Gastrocnemius medialis (tissue), 4 donors: ENCODE measurements around the gene AKIP1. TPM values are rescaled to one million over a fixed set of nuclear protein-coding genes. Genes with fewer than 3 reads are reported as not detected.
A peak's percentile ranks its signal among the peaks of the same experiment; 100 is the strongest.

ENCODE experiments used
- ATAC-seq, 2 donors: fragments of 150-250 bp; one replicate each; pipeline ENCODE4 v1.9.1; 2016
- DNase-seq, 2 donors: peaks; one replicate each; pipeline ENCODE4 v3.0.0-alpha.2; 2019
- H3K27ac ChIP-seq, 4 donors: fragments of 200-600 bp; sonication (generic); 1 replicate in 1 of 4; 2 replicates in 3 of 4; pipeline ENCODE4 v1.5.1; 2016 to 2018; ENCODE audit warnings: mild to moderate bottlenecking in 2 of 4, moderate library complexity in 1 of 4
- H3K27me3 ChIP-seq, 3 donors: fragments of 200-600 bp; sonication (generic) in 2 of 3; 1 replicate in 1 of 3; 2 replicates in 2 of 3; pipeline versions ENCODE4 v1.5.1 to v1.6.0; 2016 to 2019; ENCODE audit warnings: mild to moderate bottlenecking in 1 of 3, moderate library complexity in 1 of 3
- H3K36me3 ChIP-seq, 2 donors: fragments of 200-600 bp; sonication (generic) in 1 of 2; one replicate each; pipeline ENCODE4 v1.5.1; 2017 to 2018
- H3K4me1 ChIP-seq, 2 donors: fragments of 200-600 bp; sonication (generic) in 1 of 2; one replicate each; pipeline ENCODE4 v1.5.1; 2016 to 2017; ENCODE audit warnings: mild to moderate bottlenecking in 2 of 2
- H3K4me3 ChIP-seq, 4 donors: fragments of 200-600 bp; sonication (generic) in 3 of 4; 1 replicate in 1 of 4; 2 replicates in 3 of 4; pipeline ENCODE4 v1.5.1; 2016 to 2019; ENCODE audit warnings: mild to moderate bottlenecking in 2 of 4
- H3K9me3 ChIP-seq, 3 donors: fragments of 200-600 bp; sonication (generic) in 2 of 3; 1 replicate in 1 of 3; 2 replicates in 2 of 3; pipeline ENCODE4 v1.5.1; 2016 to 2019
- POLR2A ChIP-seq, 2 donors: fragments of 450-650 bp; IDR thresholded peaks; one replicate each; pipeline ENCODE4 v1.6.1; 2017; ENCODE audit warnings: antibody characterized with exemption in 2 of 2, mild to moderate bottlenecking in 2 of 2, moderate library complexity in 2 of 2
- in situ Hi-C, 4 donors: fragments of 200-750 bp; cut with MboI; loops; one replicate each; pipeline versions ENCODE4 v1.15.0 to v1.8.0; 2017; ENCODE audit warnings: low sequenced_read_pairs in 4 of 4
- intact Hi-C: fragments of 100-400 bp; cut with DNase I; formaldehyde crosslinking; loops from one replicate; pipeline ENCODE4 v1.15.1; 2023; ENCODE audit warnings: low total_unique reads
- total RNA-seq, 4 donors: library from RNA; depleted of rRNA; stranded (reverse); fragments of >200 nt; gene quantifications; one replicate each; pipeline versions ENCODE4 v1.1.0 to v1.2.3, GENCODE V29; 2016
- TF ChIP-seq, protein P1 (sequence below), 5 experiments: fragments of 450-650 bp in 3 of 5; fragments of 200-600 bp in 2 of 5; sonication (generic) in 2 of 5; IDR thresholded peaks in 4 of 5; conservative IDR thresholded peaks in 1 of 5; 1 replicate in 4 of 5; 2 replicates in 1 of 5; pipeline ENCODE4 v1.5.1; 2016 to 2019; ENCODE audit warnings: antibody characterized with exemption in 5 of 5, mild to moderate bottlenecking in 3 of 5, moderate library complexity in 3 of 5

The AKIP1 gene
- total RNA-seq, 4 donors from 2014 or later = 13.8 to 33.5 (median 25.0) TPM

DNA sequence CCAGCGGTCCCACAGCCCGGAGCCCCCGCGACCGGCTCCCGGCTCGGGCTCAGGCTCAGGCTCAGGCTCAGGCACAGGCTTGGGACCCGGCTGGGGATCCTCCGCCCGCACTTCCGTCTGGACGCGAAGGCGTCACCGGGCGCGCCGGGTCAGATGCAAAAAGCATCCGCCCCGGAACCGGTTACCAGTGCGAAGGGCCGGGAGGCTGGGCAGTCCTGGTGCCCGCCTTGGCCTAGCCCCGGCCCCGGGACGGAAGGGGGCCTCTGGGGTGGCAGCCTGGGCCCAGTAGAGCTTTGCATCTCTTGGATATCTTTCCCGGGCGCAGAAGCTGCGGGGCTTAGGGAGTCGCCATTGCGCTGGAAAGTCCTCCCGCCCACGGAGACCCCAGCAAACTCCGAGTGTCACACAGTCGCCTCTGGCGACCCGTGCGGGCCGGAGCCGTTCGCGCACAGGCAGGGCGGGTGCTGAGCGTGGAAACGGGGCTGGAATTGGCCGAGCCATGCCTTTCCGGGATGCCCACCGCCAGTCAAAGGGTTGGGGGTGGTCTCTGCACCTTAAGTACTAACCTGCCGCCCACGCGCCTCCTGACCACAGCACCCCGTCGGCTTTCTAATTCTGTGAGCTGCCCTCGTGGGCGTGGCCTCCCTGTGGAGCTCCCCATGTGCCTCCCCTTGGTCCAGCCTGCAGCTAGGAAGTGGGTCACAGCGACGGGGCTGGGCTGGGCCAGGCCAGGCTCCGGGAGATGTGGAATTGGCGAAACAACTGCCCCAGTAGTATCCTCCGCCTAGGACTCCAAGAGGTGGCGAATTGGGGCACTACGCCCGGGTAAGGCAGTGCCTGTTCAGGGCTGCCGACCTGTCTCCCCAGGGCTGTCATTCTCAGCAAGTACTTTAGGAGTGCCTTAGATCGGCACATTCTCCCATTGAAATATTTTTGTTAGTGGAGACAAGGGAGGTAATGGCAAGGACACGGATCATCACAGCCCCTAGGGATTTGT lies 53.6 kb downstream of the AKIP1 start, which contains the start of gene TMEM9B:
Gene TMEM9B (minus strand): TSS at position 119 of the 997 bp plus-strand sequence. CDS start 129 bp downstream, outside the sequence.
- DNase-seq (peak; percentile 86 to 87), ATAC-seq (peak; percentile 94 to 96)
- TF ChIP-seq, protein P1, sequence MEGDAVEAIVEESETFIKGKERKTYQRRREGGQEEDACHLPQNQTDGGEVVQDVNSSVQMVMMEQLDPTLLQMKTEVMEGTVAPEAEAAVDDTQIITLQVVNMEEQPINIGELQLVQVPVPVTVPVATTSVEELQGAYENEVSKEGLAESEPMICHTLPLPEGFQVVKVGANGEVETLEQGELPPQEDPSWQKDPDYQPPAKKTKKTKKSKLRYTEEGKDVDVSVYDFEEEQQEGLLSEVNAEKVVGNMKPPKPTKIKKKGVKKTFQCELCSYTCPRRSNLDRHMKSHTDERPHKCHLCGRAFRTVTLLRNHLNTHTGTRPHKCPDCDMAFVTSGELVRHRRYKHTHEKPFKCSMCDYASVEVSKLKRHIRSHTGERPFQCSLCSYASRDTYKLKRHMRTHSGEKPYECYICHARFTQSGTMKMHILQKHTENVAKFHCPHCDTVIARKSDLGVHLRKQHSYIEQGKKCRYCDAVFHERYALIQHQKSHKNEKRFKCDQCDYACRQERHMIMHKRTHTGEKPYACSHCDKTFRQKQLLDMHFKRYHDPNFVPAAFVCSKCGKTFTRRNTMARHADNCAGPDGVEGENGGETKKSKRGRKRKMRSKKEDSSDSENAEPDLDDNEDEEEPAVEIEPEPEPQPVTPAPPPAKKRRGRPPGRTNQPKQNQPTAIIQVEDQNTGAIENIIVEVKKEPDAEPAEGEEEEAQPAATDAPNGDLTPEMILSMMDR (IDR thresholded peaks at IDR 0.05 in 4 of 5, conservative IDR thresholded peaks at IDR 0.05 in 1 of 5) = no peak
- peak; percentile 91 to 96 for TF ChIP-seq POLR2A (IDR thresholded peaks at IDR 0.05)

DNA sequence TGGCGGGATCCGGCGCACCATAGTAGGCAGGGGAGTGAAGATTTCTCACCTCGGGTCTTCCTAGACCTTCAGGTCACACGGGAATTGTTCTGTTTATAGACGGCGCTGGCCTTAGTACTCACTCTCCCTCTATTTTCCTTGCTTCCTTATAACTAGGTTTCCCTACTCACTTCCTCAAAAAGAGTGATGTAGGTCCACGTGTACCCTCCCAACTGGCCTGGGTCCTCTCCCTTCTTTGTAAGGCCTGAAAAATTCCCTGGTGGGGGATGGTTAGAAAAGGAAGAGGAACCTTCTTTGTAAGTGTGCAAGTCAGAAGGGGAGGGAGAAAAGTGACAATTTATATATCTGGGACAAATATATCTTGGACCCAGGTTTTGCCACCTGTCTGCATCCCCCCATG lies 56.2 kb downstream of the AKIP1 start:
- ATAC-seq = no peak
- Histone ChIP-seq H3K27ac (no peak overlapping the region), H3K36me3 (peaks cover 0 to 13% of the 10 kb centered on the region in 2 donors), H3K27me3 (no peaks in the 10 kb centered on the region), H3K9me3 (no peaks in the 10 kb centered on the region), H3K4me3 (no peak overlapping the region), H3K4me1 (peaks cover 19 to 24% of the 10 kb centered on the region in 2 donors)
- in situ Hi-C loops (loop anchor here in 2 of 4 donors (10.0 to 25.0 kb wide), 3 partner anchors 280 to 730 kb away; partner anchors contain the start of genes RPL27A (in 2 of the 2) and TRIM66 (in 2 of the 2)), intact Hi-C loops (loop anchor here (10.0 kb wide), 1 partner anchor 712 kb away; no protein-coding TSS in a partner anchor)
- DNase-seq = no peak
- TF ChIP-seq, protein P1 (IDR thresholded peaks at IDR 0.05 in 4 of 5, conservative IDR thresholded peaks at IDR 0.05 in 1 of 5) = no peak
- no peak for TF ChIP-seq POLR2A (IDR thresholded peaks at IDR 0.05)

More for the DNA sequence above, 53.6 kb downstream of the AKIP1 start, which contains the start of gene TMEM9B:
- intact Hi-C loops (loop anchor here (1.0 to 10.0 kb wide), 4 partner anchors 54 to 710 kb away; partner anchors contain the start of genes AKIP1, RPL27A and TRIM66), in situ Hi-C loops (loop anchor here in 2 of 4 donors (10.0 to 25.0 kb wide), 3 partner anchors 277 to 727 kb away; partner anchors contain the start of genes RPL27A (in 2 of the 2) and TRIM66 (in 2 of the 2))
- H3K4me3 ChIP-seq = peak within 1 kb of the TSS; percentile 79 to 98 (median 84)
- no peaks in the 10 kb centered on the region for H3K9me3 ChIP-seq
- H3K36me3 ChIP-seq = peaks cover 0 to 13% of the 10 kb centered on the region in 2 donors
- peak within 1 kb of the TSS; percentile 96 to 97 (median 96) for H3K27ac ChIP-seq
- H3K4me1 ChIP-seq = peaks cover 22 to 24% of the 10 kb centered on the region in 2 donors
- no peaks in the 10 kb centered on the region for H3K27me3 ChIP-seq

Other genes starting within 250 kb of the AKIP1 start
- 1 to 10 TPM in 2 of 4 donors, under 1 TPM in 2; 0.55 to 6.5 (median 1.1) TPM for gene TRIM66, start 228.5 kb upstream of the AKIP1 start, total RNA-seq
- gene RPL27A, start 228.4 kb upstream of the AKIP1 start, total RNA-seq = 100 to 1,000 TPM; 598 to 693 (median 633) TPM
- gene C11orf16, start 21.8 kb downstream of the AKIP1 start, total RNA-seq = not detected
- not detected for gene ASCL3, start 31.8 kb downstream of the AKIP1 start, total RNA-seq
- 10 to 100 TPM; 29.4 to 45.3 (median 40.1) TPM for gene TMEM9B, start 53.3 kb downstream of the AKIP1 start, total RNA-seq
- 1 to 10 TPM in 2 of 4 donors, under 1 TPM in 1, not detected in 1; 0.10 to 3.4 (median 1.1) TPM for gene NRIP3, start 92.8 kb downstream of the AKIP1 start, total RNA-seq
- 1 to 10 TPM in 3 of 4 donors, under 1 TPM in 1; 0.24 to 3.6 (median 2.3) TPM for gene SCUBE2, start 180.4 kb downstream of the AKIP1 start, total RNA-seq